ENCODE data around the gene TSC22D1.

The TSC22D1 gene

DNA sequence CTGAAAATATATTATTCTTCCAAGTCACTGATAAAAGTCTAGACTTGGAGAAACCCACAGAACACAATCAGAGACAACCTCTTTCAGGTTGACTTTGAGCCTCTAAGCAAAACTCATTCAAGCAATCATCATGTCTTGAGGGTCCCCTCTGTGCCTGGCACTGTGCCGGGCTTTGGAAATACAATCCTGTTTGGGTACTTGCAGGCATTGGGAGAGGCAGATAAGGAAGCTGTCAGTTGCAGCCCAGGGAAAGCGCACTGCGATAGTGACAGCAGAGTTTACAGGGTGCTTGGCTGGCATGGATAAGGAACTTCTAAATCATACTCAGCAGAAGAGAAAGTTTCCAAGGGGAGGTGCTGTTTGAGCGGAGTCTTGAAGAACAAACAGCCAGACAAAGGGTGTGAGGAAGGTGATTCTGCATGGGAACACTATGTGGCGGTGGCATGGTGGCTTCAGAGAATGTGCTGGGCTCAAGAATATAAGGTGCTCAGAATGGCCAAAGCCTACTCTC lies 193.4 kb downstream of the TSC22D1 start:
- no peak for DNase-seq (ENCODE audit: low spot score)

All from HuH-7.5 (cell line).